Measurements from ENCODE around the gene DYNLRB1. TPM values are rescaled to one million over a fixed set of nuclear protein-coding genes. Genes with fewer than 3 reads are reported as not detected.

The DYNLRB1 gene
- total and polyA plus RNA-seq, 9 of the 15 experiments (the other 6 are each of a cell fraction or from before 2014, with no cell fraction given) = 48.7 to 358 (median 121) TPM

DNA sequence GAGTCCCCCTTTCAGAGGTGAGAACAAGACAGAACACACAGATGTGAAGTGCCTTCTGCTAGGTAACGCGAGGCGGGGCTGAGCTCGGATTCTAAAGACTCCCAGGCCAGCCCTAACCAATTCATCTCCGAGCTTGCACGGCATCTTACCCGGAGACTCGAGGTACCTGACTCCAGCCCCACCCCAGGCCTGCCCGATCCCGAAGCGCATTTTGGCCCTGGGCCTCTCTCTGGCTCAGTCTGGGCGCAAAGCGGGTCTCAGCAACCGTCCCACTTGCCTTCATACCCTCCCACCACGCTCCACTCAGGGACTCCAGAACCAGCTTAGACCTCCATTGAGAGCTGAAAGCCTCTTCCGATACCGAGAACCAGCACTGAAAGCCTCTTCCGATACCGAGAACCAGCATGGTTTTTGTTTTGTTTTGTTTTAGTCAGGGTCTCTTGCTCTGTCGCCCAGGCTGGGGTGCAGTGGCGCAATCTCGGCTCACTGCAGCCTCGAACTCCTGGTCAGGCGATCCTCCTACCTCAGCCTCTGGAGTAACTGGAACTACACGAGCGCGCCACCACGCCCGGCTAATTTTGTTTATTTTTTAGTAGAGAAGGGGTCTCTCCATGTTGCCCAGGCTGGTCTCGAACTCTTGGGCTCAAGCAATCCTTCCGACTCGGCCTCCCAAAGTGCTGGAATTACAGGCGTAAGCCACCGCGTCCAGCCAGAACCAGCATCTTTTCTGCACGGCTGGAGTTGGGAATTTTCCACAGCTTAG lies 557 bp upstream of the DYNLRB1 start (continued):
- no peak for TF ChIP-seq ZNF3 (CRISPR knock-in tag; IDR thresholded peaks at IDR 0.05)
- TF ChIP-seq ZNF717 (CRISPR knock-in tag; IDR thresholded peaks at IDR 0.05) = no peak
- TF ChIP-seq, protein P1, sequence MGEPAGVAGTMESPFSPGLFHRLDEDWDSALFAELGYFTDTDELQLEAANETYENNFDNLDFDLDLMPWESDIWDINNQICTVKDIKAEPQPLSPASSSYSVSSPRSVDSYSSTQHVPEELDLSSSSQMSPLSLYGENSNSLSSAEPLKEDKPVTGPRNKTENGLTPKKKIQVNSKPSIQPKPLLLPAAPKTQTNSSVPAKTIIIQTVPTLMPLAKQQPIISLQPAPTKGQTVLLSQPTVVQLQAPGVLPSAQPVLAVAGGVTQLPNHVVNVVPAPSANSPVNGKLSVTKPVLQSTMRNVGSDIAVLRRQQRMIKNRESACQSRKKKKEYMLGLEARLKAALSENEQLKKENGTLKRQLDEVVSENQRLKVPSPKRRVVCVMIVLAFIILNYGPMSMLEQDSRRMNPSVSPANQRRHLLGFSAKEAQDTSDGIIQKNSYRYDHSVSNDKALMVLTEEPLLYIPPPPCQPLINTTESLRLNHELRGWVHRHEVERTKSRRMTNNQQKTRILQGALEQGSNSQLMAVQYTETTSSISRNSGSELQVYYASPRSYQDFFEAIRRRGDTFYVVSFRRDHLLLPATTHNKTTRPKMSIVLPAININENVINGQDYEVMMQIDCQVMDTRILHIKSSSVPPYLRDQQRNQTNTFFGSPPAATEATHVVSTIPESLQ (CRISPR knock-in tag; IDR thresholded peaks at IDR 0.05) = 0 out of 2 replicates have a peak, but pooled peaks have one; percentile 26
- no peak for TF ChIP-seq RB1 (IDR thresholded peaks at IDR 0.05; ENCODE audit: low read depth)
- TF ChIP-seq THRAP3 (IDR thresholded peaks at IDR 0.05; ENCODE audit: borderline replicate concordance) = no peak
- TF ChIP-seq, protein P2, sequence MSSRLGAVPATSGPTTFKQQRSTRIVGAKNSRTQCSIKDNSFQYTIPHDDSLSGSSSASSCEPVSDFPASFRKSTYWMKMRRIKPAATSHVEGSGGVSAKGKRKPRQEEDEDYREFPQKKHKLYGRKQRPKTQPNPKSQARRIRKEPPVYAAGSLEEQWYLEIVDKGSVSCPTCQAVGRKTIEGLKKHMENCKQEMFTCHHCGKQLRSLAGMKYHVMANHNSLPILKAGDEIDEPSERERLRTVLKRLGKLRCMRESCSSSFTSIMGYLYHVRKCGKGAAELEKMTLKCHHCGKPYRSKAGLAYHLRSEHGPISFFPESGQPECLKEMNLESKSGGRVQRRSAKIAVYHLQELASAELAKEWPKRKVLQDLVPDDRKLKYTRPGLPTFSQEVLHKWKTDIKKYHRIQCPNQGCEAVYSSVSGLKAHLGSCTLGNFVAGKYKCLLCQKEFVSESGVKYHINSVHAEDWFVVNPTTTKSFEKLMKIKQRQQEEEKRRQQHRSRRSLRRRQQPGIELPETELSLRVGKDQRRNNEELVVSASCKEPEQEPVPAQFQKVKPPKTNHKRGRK (tag; IDR thresholded peaks at IDR 0.05) = no peak
- TF ChIP-seq ZBTB8A (IDR thresholded peaks at IDR 0.05; ENCODE audit: partially characterized antibody) = no peak
- TF ChIP-seq BCOR (IDR thresholded peaks at IDR 0.05) = peak; percentile 60; the same call in 1 of the 2 replicates
- no peak for TF ChIP-seq TBL1XR1 (IDR thresholded peaks at IDR 0.05; ENCODE audit: low read length in 2 of 2)
- TF ChIP-seq, protein P3, sequence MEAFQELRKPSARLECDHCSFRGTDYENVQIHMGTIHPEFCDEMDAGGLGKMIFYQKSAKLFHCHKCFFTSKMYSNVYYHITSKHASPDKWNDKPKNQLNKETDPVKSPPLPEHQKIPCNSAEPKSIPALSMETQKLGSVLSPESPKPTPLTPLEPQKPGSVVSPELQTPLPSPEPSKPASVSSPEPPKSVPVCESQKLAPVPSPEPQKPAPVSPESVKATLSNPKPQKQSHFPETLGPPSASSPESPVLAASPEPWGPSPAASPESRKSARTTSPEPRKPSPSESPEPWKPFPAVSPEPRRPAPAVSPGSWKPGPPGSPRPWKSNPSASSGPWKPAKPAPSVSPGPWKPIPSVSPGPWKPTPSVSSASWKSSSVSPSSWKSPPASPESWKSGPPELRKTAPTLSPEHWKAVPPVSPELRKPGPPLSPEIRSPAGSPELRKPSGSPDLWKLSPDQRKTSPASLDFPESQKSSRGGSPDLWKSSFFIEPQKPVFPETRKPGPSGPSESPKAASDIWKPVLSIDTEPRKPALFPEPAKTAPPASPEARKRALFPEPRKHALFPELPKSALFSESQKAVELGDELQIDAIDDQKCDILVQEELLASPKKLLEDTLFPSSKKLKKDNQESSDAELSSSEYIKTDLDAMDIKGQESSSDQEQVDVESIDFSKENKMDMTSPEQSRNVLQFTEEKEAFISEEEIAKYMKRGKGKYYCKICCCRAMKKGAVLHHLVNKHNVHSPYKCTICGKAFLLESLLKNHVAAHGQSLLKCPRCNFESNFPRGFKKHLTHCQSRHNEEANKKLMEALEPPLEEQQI (IDR thresholded peaks at IDR 0.05) = no peak
- TF ChIP-seq, protein P4, sequence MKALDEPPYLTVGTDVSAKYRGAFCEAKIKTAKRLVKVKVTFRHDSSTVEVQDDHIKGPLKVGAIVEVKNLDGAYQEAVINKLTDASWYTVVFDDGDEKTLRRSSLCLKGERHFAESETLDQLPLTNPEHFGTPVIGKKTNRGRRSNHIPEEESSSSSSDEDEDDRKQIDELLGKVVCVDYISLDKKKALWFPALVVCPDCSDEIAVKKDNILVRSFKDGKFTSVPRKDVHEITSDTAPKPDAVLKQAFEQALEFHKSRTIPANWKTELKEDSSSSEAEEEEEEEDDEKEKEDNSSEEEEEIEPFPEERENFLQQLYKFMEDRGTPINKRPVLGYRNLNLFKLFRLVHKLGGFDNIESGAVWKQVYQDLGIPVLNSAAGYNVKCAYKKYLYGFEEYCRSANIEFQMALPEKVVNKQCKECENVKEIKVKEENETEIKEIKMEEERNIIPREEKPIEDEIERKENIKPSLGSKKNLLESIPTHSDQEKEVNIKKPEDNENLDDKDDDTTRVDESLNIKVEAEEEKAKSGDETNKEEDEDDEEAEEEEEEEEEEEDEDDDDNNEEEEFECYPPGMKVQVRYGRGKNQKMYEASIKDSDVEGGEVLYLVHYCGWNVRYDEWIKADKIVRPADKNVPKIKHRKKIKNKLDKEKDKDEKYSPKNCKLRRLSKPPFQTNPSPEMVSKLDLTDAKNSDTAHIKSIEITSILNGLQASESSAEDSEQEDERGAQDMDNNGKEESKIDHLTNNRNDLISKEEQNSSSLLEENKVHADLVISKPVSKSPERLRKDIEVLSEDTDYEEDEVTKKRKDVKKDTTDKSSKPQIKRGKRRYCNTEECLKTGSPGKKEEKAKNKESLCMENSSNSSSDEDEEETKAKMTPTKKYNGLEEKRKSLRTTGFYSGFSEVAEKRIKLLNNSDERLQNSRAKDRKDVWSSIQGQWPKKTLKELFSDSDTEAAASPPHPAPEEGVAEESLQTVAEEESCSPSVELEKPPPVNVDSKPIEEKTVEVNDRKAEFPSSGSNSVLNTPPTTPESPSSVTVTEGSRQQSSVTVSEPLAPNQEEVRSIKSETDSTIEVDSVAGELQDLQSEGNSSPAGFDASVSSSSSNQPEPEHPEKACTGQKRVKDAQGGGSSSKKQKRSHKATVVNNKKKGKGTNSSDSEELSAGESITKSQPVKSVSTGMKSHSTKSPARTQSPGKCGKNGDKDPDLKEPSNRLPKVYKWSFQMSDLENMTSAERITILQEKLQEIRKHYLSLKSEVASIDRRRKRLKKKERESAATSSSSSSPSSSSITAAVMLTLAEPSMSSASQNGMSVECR (CRISPR knock-in tag; IDR thresholded peaks at IDR 0.05) = no peak
- TF ChIP-seq ZKSCAN8 (CRISPR knock-in tag; IDR thresholded peaks at IDR 0.05) = no peak
- TF ChIP-seq, protein P5, sequence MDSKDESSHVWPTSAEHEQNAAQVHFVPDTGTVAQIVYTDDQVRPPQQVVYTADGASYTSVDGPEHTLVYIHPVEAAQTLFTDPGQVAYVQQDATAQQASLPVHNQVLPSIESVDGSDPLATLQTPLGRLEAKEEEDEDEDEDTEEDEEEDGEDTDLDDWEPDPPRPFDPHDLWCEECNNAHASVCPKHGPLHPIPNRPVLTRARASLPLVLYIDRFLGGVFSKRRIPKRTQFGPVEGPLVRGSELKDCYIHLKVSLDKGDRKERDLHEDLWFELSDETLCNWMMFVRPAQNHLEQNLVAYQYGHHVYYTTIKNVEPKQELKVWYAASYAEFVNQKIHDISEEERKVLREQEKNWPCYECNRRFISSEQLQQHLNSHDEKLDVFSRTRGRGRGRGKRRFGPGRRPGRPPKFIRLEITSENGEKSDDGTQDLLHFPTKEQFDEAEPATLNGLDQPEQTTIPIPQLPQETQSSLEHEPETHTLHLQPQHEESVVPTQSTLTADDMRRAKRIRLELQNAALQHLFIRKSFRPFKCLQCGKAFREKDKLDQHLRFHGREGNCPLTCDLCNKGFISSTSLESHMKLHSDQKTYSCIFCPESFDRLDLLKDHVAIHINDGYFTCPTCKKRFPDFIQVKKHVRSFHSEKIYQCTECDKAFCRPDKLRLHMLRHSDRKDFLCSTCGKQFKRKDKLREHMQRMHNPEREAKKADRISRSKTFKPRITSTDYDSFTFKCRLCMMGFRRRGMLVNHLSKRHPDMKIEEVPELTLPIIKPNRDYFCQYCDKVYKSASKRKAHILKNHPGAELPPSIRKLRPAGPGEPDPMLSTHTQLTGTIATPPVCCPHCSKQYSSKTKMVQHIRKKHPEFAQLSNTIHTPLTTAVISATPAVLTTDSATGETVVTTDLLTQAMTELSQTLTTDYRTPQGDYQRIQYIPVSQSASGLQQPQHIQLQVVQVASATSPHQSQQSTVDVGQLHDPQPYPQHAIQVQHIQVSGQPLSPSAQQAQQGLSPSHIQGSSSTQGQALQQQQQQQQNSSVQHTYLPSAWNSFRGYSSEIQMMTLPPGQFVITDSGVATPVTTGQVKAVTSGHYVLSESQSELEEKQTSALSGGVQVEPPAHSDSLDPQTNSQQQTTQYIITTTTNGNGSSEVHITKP (IDR thresholded peaks at IDR 0.05; ENCODE audit: partially characterized antibody) = peak; percentile 52

Measured in K562 (cell line).